Measurements from ENCODE around the gene LOX.
"Not testable (repeated sequence)": the region's sequence is repeated elsewhere in the genome, so short reads cannot be mapped to it uniquely, and the experiment has no call there.

Gene LOX

DNA sequence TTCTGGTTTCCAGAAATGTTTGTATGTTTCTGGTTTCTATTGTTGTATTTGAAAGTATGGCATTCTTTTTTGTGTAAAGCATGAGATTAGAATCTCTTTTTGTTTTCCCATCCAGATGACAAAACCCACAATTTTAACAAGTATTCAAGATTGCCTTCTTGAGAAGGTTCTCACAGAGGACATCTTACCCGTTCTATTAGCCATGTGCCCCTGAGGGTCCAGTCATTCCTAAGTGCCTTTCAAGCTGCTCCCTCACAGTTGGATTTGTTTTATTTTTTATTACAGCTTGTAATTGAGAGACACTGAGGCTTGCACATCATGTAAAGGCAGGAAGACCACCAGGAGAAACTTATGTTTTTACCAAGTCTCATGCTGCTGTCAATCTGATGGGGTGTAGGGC, 19.3 kb upstream of the LOX start:
- DNase-seq (ENCODE audit: low read depth in 2 of 2): no peak

- DNase-seq (ENCODE audit: low read depth in 2 of 2): no peak
Measured at GRCh38 chr5:122095158-122095557, 17.1 kb upstream of the LOX start.

GRCh38 chr5:122094251-122094650, 16.2 kb upstream of the LOX start:
- not testable (repeated sequence) for DNase-seq (ENCODE audit: low read depth in 2 of 2)

- DNase-seq (ENCODE audit: low read depth in 2 of 2): no peak
Measured at GRCh38 chr5:122093415-122094180, 15.5 kb upstream of the LOX start.

DNA sequence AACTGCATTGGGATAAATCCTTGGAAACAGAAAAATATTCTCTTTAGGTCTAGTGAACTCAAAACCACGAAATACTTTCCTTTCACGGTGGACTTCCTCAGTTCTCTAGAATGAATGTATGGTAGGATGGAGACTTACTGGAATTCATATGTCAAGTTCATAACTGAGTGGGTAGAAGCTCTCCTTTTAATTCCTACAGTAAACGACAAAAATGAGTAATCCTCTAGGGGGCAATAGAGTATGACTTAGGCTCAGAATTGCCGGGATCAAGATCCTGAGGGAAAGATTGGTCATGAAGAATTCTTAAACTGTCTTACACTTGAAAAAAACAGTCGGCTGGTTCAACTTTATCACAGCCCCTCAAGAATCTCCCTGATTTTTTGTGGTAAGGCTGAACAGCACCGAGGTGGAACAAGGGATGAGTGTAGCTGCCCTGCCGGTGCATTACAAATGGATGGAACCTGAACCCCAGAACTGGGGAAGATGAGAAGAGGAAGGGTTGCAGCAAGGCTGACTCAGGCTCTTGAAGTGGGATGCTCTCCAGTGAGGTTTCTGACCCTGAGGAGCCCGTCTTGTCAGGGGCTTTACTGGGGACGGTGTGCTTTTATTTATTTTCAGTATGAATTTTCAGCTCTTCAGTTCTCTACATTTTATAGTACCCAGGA, 14.0 kb upstream of the LOX start:
- DNase-seq (ENCODE audit: low read depth in 2 of 2): no peak

DNA sequence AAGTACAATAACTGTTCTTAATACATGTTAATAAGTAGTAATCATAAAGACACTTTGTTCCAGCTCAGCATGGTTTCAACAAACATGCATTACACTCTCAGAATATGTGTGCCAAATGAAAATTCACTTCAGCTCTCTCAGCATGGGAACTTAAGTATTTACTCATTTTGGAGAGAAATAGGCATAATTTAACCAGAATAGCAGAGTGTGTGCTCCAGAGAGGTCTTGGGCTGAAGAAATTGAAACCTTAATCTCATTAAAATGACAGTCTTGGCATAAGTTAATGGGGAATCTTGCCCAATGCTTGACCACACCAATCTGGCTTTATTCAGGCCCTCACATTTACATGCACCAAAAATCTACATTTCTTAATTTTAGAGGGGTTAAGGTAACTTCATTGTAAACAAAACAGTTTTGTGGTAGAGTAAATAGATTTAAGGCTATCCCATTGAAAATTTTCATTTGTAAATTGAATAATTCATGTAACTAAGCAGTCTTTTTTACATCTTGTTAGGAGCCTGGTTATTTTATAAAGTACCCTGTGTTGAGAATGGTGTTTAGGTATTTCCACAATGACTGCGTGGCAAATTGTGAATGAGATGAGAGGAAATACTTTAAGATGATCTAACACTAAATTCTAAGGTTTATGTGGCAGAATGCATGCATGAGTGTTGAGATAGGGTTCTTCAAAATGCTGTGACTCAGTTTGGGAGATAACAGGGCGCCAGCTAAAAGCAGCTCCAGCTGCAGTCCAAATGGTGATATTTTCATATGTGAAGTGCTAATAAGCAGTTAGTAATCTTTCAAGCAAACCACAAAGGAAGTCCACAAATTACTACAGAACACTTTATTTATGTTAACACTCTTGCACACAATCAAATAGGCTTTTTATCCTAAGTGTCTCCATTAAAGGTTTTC, 11.3 kb upstream of the LOX start:
- no peak for DNase-seq (ENCODE audit: low read depth in 2 of 2)

DNA sequence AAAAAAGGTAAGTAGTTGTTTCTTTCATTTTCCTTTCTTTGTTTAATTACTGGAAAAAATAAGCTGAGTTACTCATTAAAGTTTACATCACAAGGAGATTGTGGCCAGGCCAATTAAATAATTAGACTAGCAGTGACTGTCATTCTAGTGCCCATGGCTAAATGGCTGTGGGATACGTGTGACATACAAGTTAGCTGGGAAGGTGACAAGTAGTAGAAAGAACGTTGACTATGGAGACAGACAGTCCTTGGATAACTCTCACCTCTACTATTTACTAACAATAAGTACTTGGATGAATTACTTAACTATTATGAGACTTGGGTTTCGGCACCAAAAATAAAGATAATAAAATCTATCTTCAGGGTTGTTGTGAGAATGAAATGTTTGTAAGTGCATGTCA, 7.0 kb upstream of the LOX start:
- DNase-seq (ENCODE audit: low read depth in 2 of 2): no peak

DNA sequence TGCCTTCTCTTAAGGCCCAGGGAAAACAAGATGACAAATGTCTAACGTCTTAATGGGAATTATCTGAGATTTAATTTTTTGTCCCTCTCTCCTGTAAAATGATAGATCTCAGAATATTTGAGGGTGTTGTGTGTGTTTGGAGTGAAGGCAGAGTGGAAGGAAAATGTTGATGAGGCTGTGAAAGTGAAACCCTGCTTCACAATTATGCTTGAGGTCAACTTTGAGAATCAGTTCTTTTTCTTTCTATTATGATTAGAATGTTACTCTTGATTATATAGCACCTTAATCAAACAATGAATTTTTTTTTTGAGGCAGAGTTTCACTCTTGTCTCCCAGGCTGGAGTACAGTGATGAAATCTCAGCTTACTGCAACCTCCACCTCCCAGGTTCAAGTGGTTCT, 5.5 kb upstream of the LOX start:
- no peak for DNase-seq (ENCODE audit: low read depth in 2 of 2)

DNA sequence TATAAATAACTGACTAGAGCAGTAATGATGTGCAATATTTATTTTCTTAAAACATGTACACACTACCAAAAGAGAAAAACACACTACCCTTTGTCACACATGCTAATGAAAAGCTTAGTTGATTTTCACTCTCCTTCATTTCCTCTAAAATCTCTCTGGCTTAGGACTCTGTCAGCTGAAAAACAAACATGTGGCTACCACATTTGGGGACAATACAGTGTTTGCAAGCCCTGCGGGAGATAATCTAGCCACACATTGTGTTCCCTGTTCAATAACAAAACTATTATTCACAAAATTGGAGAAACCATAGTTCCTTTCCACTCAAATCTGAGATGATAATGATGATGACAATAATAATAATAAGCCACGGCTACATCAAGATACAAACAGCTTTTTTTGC, 3.5 kb upstream of the LOX start:
- no peak for DNase-seq (ENCODE audit: low read depth in 2 of 2)

GRCh38 chr5:122077366-122078115, 518 bp downstream of the LOX start:
- DNase-seq (ENCODE audit: low read depth in 2 of 2): no peak

GRCh38 chr5:122076669-122077365, 1.2 kb downstream of the LOX start:
- peak in 1 of 2 donors; percentile 25 for DNase-seq (ENCODE audit: low read depth in 2 of 2)

- DNase-seq (ENCODE audit: low read depth in 2 of 2): no peak
Measured at GRCh38 chr5:122076050-122076461, 2.0 kb downstream of the LOX start.

DNA sequence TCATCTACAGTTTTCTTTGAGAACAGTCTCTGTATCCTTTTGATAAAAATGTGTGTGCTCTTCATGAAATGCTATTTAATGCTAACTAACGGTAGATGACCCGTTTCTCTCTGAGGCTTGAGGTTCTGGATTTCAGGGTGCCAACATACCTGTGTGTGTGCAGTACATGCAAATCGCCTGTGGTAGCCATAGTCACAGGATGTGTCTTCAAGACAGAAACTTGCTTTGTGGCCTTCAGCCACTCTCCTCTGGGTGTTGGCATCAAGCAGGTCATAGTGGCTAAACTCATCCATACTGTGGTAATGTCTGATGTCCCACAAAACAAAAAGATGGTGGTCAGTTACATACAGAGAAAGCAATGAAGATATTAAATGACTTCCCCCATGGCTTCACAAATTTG, 4.2 kb downstream of the LOX start:
- no peak for DNase-seq (ENCODE audit: low read depth in 2 of 2)

- no peak for DNase-seq (ENCODE audit: low read depth in 2 of 2)
Measured at GRCh38 chr5:122073018-122073417, 5.0 kb downstream of the LOX start.

- no peak for DNase-seq (ENCODE audit: low read depth in 2 of 2)
Measured at GRCh38 chr5:122067390-122067789, 10.7 kb downstream of the LOX start.

DNA sequence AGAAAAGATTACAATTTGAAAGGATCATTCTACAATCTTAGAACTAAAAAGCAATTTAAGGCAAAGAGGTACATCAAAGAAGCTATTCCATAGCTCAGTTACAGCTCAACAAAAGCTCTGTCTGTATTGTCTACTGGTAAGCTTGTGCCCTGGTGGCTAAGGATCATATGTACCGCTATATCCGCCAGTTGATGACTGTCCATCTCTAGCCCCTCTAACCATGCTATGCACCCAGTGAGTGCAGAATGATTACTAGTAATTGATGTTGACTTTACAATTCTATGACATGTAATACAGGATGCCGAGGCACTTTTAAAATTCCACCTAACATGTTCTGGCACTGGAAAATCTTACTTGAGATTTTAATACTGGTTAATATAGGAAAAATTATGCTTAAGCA, 13.1 kb downstream of the LOX start:
- no peak for DNase-seq (ENCODE audit: low read depth in 2 of 2)

- no peak for DNase-seq (ENCODE audit: low read depth in 2 of 2)
Measured at GRCh38 chr5:122063836-122064235, 14.2 kb downstream of the LOX start.

GRCh38 chr5:122062205-122062604, 15.9 kb downstream of the LOX start:
- DNase-seq (ENCODE audit: low read depth in 2 of 2): no peak

DNA sequence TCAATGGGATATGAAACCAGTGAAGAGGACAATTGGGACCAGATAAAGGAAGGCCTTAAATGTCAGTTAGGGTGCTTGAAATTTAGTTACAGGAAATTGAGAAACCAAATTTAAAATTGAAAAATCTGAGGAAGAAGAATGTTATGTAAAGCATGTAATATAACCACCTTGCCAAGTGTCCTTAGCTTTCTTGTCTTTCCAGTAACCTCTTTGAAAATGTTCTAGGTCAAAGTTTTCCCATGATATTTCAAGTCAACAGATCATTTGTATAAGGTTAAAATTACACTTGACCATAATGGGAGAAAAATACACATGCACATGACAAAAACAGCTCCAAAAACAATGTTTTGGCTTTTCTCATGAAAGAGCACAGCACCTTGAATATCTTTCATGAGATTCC, 21.1 kb downstream of the LOX start:
- DNase-seq (ENCODE audit: low read depth in 2 of 2): no peak

GRCh38 chr5:122054266-122054665, 23.8 kb downstream of the LOX start:
- DNase-seq (ENCODE audit: low read depth in 2 of 2): no peak
